Smooth muscle cell of the coronary artery (primary cell): ENCODE results near the gene MYOF. TPM values are rescaled to one million over a fixed set of nuclear protein-coding genes. Genes with fewer than 3 reads are reported as not detected.

Experiments
- total RNA-seq: library from RNA; depleted of rRNA; stranded (reverse); fragments of >200 nt; gene quantifications from 2 replicates; pipeline ENCODE4 v1.2.3, GENCODE V29; 2014; ENCODE audit warnings: low replicate concordance

The MYOF gene, protein sequence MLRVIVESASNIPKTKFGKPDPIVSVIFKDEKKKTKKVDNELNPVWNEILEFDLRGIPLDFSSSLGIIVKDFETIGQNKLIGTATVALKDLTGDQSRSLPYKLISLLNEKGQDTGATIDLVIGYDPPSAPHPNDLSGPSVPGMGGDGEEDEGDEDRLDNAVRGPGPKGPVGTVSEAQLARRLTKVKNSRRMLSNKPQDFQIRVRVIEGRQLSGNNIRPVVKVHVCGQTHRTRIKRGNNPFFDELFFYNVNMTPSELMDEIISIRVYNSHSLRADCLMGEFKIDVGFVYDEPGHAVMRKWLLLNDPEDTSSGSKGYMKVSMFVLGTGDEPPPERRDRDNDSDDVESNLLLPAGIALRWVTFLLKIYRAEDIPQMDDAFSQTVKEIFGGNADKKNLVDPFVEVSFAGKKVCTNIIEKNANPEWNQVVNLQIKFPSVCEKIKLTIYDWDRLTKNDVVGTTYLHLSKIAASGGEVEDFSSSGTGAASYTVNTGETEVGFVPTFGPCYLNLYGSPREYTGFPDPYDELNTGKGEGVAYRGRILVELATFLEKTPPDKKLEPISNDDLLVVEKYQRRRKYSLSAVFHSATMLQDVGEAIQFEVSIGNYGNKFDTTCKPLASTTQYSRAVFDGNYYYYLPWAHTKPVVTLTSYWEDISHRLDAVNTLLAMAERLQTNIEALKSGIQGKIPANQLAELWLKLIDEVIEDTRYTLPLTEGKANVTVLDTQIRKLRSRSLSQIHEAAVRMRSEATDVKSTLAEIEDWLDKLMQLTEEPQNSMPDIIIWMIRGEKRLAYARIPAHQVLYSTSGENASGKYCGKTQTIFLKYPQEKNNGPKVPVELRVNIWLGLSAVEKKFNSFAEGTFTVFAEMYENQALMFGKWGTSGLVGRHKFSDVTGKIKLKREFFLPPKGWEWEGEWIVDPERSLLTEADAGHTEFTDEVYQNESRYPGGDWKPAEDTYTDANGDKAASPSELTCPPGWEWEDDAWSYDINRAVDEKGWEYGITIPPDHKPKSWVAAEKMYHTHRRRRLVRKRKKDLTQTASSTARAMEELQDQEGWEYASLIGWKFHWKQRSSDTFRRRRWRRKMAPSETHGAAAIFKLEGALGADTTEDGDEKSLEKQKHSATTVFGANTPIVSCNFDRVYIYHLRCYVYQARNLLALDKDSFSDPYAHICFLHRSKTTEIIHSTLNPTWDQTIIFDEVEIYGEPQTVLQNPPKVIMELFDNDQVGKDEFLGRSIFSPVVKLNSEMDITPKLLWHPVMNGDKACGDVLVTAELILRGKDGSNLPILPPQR (N-terminal part only)
- total RNA-seq: 116 and 191 TPM in 2 replicates

DNA sequence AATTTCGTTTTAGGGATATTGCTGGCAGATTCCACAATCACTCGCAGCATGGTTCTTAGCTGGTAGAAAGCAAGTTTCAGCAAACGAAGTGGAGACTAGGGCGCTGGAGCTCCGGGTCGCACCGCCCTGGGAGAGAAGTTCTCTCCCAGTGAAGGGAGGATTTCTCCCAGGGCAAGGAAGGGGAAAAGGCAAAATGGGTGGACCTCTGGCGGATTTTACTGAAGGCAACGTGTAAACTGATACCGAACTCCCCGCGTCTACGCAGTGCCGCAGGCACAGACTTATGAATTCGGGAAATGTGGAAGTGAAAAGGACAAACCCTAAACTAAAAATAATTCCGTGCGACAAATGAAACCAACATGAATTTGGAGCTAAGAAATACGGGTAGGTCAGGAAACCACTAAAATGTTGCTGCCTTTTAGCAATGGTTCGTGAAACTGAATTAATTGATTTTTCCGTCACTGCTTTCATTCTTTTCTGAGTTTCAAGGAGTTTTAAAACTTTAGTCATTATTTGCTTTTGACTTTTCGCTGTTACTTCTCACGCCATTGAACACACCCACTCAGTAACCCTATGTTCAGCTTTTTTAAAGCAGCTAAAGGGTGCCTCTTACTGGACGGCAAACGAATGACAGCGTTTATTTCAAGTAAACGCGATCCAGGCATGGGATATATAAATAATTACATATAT, at the start of gene MYOF:
MYOF (minus strand) TSS at position 190 of the 690 bp plus-strand sequence; CDS start at position 50, 140 bp downstream.

DNA sequence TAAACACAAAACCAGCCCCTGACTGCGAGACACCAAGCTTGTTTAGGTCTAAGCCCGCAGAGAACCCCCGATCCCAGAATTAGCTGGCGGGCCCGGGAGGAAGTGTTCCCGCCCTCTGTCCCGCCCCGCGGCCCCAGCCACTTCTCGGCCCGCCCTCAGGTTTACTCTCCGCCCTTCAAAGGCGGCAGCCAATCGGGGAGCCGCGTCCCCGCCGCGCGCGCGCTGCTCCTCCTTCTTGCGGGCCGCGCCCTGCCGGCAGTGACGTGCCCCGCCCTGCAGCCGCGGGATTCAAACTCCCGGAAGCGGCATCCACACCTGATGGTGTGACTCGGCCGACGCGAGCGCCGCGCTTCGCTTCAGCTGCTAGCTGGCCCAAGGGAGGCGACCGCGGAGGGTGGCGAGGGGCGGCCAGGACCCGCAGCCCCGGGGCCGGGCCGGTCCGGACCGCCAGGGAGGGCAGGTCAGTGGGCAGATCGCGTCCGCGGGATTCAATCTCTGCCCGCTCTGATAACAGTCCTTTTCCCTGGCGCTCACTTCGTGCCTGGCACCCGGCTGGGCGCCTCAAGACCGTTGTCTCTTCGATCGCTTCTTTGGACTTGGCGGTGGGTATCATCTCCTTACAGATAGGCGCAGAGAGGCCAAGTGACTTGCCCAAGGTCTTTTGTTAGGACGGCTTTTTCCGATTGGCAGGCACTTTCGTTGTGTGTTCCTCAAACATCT, 14.3 kb upstream of the MYOF start, which contains the start of gene CEP55:
CEP55 (plus strand) TSS at position 291 of the 720 bp plus-strand sequence. CDS start 3,440 bp downstream, outside the sequence.

Other genes with a start within 250 kb of the MYOF start
- 0.47 and 10.1 TPM in 2 replicates for gene CEP55, start 14.3 kb upstream of the MYOF start, total RNA-seq
- not detected in 2 replicates for gene FFAR4, start 84.3 kb upstream of the MYOF start, total RNA-seq
- 0.15 and 0.23 TPM in 2 replicates for gene RBP4, start 118.9 kb upstream of the MYOF start, total RNA-seq
- not detected in 2 replicates for gene PDE6C, start 130.2 kb upstream of the MYOF start, total RNA-seq
- gene FRA10AC1, start 220.3 kb upstream of the MYOF start, total RNA-seq: 3.6 and 4.1 TPM in 2 replicates